Transverse colon (tissue), 4 donors: Measurements from ENCODE around the gene ICAM3. TPM values are rescaled to one million over a fixed set of nuclear protein-coding genes. Genes with fewer than 3 reads are reported as not detected.

Experiments
- DNase-seq: peaks from one replicate; pipeline ENCODE4 v3.0.0-alpha.2; 2019
- H3K27ac ChIP-seq, 4 donors: fragments of 200-600 bp; sonication (generic); 2 replicates each; pipeline ENCODE4 v1.5.1; 2016 to 2018; ENCODE audit warnings: inconsistent platforms in 4 of 4
- H3K27me3 ChIP-seq: fragments of 200-600 bp; sonication (generic); 2 replicates; pipeline ENCODE4 v1.5.1; 2017; ENCODE audit warnings: inconsistent platforms
- H3K36me3 ChIP-seq, 4 donors: fragments of 200-600 bp; sonication (generic); 2 replicates each; pipeline ENCODE4 v1.5.1; 2017 to 2019; ENCODE audit warnings: inconsistent platforms in 4 of 4
- H3K4me1 ChIP-seq, 4 donors: fragments of 200-600 bp; sonication (generic); 2 replicates each; pipeline ENCODE4 v1.5.1; 2017 to 2020; ENCODE audit warnings: inconsistent platforms in 4 of 4
- H3K4me3 ChIP-seq, 4 donors: fragments of 200-600 bp; sonication (generic); 1 replicate in 1 of 4; 2 replicates in 3 of 4; pipeline versions ENCODE4 v1.5.1 to v1.6.1; 2017 to 2019; ENCODE audit warnings: inconsistent platforms in 4 of 4
- H3K9me3 ChIP-seq, 2 donors: fragments of 200-600 bp; sonication (generic); 2 replicates each; pipeline ENCODE4 v1.5.1; 2017 to 2019; ENCODE audit warnings: inconsistent platforms in 2 of 2
- EP300 ChIP-seq: sonication (generic); formaldehyde crosslinking; IDR thresholded peaks from one replicate; pipeline ENCODE4 v1.6.1; 2017; ENCODE audit warnings: antibody characterized with exemption, low read depth
- POLR2A ChIP-seq: fragments of 450-650 bp; IDR thresholded peaks from one replicate; pipeline ENCODE4 v1.6.1; 2016; ENCODE audit warnings: antibody characterized with exemption, mild to moderate bottlenecking, moderate library complexity
- POLR2AphosphoS5 ChIP-seq, 3 donors: sonication (generic); formaldehyde crosslinking; IDR thresholded peaks; one replicate each; pipeline ENCODE4 v1.6.1; 2016; ENCODE audit warnings: antibody characterized with exemption in 3 of 3
- WGBS, 2 donors: methylation state at CpG; one replicate each; pipeline ENCODE4 v1.1.5; 2018; ENCODE audit warnings: low coverage in 1 of 2; 5-methylcytosine and 5-hydroxymethylcytosine counted together
- in situ Hi-C, 4 donors: fragments of 200-750 bp; cut with MboI; loops; one replicate each; pipeline versions ENCODE4 v1.15.0 to v1.15.1; 2017; ENCODE audit warnings: low sequenced_read_pairs in 3 of 4, low pct_ligation_motif_present in 1 of 4, low pct_unique_long_range_greater_than_20kb in 1 of 4
- intact Hi-C: fragments of 100-400 bp; cut with DNase I; formaldehyde crosslinking; loops from one replicate; pipeline ENCODE4 v1.15.1; 2023; ENCODE audit warnings: low total_unique reads
- total RNA-seq, 4 donors: library from RNA; depleted of rRNA; stranded (reverse); fragments of >200 nt; gene quantifications; one replicate each; pipeline ENCODE4 v1.1.0, GENCODE V29; 2016
- TF ChIP-seq, protein P1 (sequence below), 5 experiments: fragments of 200-600 bp in 3 of 5; fragments of 450-650 bp in 2 of 5; sonication (generic) in 3 of 5; IDR thresholded peaks; 1 replicate in 2 of 5; 2 replicates in 3 of 5; pipeline ENCODE4 v1.5.1; 2016 to 2017; ENCODE audit warnings: antibody characterized with exemption in 5 of 5, inconsistent platforms in 3 of 5, mild to moderate bottlenecking in 2 of 5, moderate library complexity in 1 of 5

Gene ICAM3
- total RNA-seq, 4 donors from 2014 or later, result 2.6 to 17.5 (median 8.6) TPM

DNA sequence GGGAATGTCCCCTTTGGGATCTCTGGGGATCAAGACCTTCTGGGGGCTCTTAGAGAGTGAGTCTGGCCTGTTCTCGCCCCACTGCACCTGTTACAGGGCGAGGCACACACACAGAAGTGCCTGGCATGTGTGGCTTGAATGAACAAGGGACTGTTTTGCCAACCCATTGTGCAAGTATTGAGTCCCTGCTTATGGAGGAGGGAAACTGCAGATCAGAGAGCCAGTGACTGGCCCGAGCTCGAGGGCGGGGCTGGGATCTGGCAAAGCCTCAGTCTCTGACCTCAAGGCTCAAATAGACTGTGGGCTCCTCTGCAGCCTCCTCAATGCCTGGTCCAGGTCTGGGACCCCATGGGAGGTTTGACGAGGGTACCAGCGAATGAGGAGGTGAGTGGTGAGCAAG is 11.6 kb downstream of the ICAM3 start:
- H3K4me3 ChIP-seq, result no peak overlapping the region
- no peaks in the 10 kb centered on the region for H3K27me3 ChIP-seq
- in situ Hi-C loops (no loop called here), intact Hi-C loops (no loop called here)
- no peak overlapping the region for H3K27ac ChIP-seq
- TF ChIP-seq EP300, result no peak
- TF ChIP-seq, protein P1, sequence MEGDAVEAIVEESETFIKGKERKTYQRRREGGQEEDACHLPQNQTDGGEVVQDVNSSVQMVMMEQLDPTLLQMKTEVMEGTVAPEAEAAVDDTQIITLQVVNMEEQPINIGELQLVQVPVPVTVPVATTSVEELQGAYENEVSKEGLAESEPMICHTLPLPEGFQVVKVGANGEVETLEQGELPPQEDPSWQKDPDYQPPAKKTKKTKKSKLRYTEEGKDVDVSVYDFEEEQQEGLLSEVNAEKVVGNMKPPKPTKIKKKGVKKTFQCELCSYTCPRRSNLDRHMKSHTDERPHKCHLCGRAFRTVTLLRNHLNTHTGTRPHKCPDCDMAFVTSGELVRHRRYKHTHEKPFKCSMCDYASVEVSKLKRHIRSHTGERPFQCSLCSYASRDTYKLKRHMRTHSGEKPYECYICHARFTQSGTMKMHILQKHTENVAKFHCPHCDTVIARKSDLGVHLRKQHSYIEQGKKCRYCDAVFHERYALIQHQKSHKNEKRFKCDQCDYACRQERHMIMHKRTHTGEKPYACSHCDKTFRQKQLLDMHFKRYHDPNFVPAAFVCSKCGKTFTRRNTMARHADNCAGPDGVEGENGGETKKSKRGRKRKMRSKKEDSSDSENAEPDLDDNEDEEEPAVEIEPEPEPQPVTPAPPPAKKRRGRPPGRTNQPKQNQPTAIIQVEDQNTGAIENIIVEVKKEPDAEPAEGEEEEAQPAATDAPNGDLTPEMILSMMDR (IDR thresholded peaks at IDR 0.05), result no peak
- no peak for TF ChIP-seq POLR2AphosphoS5 (IDR thresholded peaks at IDR 0.05)
- TF ChIP-seq POLR2A, result no peak
- no peak for DNase-seq
- H3K9me3 ChIP-seq, result no peaks in the 10 kb centered on the region
- H3K36me3 ChIP-seq, result peaks cover 0 to 40% (median 25%) of the 10 kb centered on the region in 4 donors
- WGBS, 2 donors, result 89 to 92% methylated on average over 2 to 7 of the region's 7 CpGs
- H3K4me1 ChIP-seq, result peaks cover 0 to 18% (median 14%) of the 10 kb centered on the region in 4 donors

GRCh38 chr19:10325732-10326131 is 13.7 kb downstream of the ICAM3 start:
- no peak for DNase-seq
- Histone ChIP-seq H3K27ac (no peak overlapping the region), H3K9me3 (no peaks in the 10 kb centered on the region), H3K27me3 (no peaks in the 10 kb centered on the region), H3K4me3 (no peak overlapping the region), H3K4me1 (peaks cover 9 to 18% (median 16%) of the 10 kb centered on the region in 4 donors), H3K36me3 (peaks cover 0 to 45% (median 25%) of the 10 kb centered on the region in 4 donors)
- in situ Hi-C loops (no loop called here), intact Hi-C loops (no loop called here)
- TF ChIP-seq, protein P1 (IDR thresholded peaks at IDR 0.05), result no peak
- TF ChIP-seq EP300 (no peak), POLR2A (no peak), POLR2AphosphoS5 (IDR thresholded peaks at IDR 0.05) (no peak)
- WGBS, 2 donors, result 88 to 93% methylated on average over 3 to 8 of the region's 8 CpGs

DNA sequence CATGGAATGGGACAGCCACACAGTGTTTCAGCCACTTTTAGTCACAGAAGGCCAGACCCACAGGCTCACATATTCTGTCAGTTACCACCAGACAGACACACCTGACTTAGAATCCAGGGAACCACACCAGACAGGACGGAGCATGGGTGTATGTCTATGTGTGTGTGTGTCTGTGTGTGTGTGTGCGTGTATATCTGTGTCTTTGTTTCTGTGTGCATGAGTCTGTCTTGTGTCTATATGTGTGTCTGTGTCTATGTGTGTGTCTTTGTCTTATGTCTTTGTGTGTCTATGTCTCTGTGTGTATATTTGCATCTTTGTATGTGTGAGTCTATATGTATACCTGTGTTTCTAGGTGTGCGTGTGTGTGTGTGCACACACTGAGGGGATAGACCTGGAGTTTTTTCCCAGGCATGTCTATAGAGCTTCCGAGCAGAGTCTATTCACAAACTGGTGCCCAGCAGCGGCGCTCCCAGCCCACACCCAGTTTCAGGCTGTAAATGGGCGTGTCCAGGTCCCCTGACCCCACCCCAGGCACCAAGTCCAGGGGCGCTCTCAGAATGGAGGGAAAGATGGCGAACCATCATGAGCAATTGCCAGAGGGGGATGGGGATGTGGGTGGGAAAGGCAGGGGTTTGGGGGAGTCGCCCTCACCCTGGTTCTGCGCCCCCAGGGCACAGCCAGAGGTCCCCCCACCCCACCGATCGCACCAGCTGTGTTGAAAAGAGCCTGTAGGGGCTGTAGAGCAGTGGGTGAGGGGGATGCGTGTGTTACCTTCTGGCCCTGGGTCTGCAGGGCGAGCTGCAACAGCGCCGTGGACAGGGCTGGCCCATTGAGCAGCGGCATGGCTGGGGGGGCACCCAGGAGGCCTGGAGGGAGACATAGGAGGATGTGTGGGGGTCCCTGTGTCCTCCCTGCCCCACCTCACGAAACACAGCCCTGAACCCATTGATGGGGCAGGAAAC is 17.3 kb downstream of the ICAM3 start:
- peak; percentile 88 for DNase-seq
- WGBS, 2 donors, result 60 to 61% methylated on average over 4 to 17 of the region's 19 CpGs
- Histone ChIP-seq H3K4me1 (peaks cover 9 to 18% (median 16%) of the 10 kb centered on the region in 4 donors), H3K27ac (peak overlapping the region; percentile 76 to 79 (median 77)), H3K27me3 (no peaks in the 10 kb centered on the region), H3K36me3 (peaks cover 0 to 41% (median 10%) of the 10 kb centered on the region in 4 donors), H3K4me3 (no peak overlapping the region), H3K9me3 (no peaks in the 10 kb centered on the region)
- in situ Hi-C loops, result no loop called here
- TF ChIP-seq, protein P1 (IDR thresholded peaks at IDR 0.05), result no peak
- TF ChIP-seq POLR2AphosphoS5 (IDR thresholded peaks at IDR 0.05), result peak in 2 of 3 donors; percentile 27 to 33
- TF ChIP-seq POLR2A, result peak; percentile 29
- no peak for TF ChIP-seq EP300
- intact Hi-C loops, result no loop called here

GRCh38 chr19:10321417-10321797 is 18.0 kb downstream of the ICAM3 start:
- in situ Hi-C loops (no loop called here), intact Hi-C loops (no loop called here)
- Histone ChIP-seq H3K4me1 (peaks cover 9 to 18% (median 16%) of the 10 kb centered on the region in 4 donors), H3K4me3 (no peak overlapping the region), H3K27me3 (no peaks in the 10 kb centered on the region), H3K9me3 (no peaks in the 10 kb centered on the region), H3K27ac (peak overlapping the region; percentile 76 to 79 (median 77)), H3K36me3 (peaks cover 0 to 41% (median 8%) of the 10 kb centered on the region in 4 donors)
- no peak for TF ChIP-seq EP300
- TF ChIP-seq POLR2A, result no peak
- TF ChIP-seq, protein P1 (IDR thresholded peaks at IDR 0.05), result no peak
- no peak for TF ChIP-seq POLR2AphosphoS5 (IDR thresholded peaks at IDR 0.05)
- DNase-seq, result peak; percentile 81
- WGBS, 2 donors, result 65% methylated on average over 11 of the region's 11 CpGs; no CpG with 5 or more reads in 1 of the 2 donors
